Activated naive CD4-positive, alpha-beta T cell treated with anti-CD3 and anti-CD28 coated beads, Interleukin-2, amount 50 U/mL, for 24 hours (primary cell): ENCODE measurements around the gene SLC37A1.

Experiments
- H3K27ac Mint-ChIP-seq: one replicate; pipeline ENCODE4 v1.8.0; 2021; ENCODE audit warnings: mild to moderate bottlenecking, mixed read lengths
- H3K27me3 Mint-ChIP-seq: one replicate; pipeline ENCODE4 v1.8.0; 2021; ENCODE audit warnings: mixed read lengths
- H3K36me3 Mint-ChIP-seq: one replicate; pipeline ENCODE4 v1.8.0; 2021; ENCODE audit warnings: mixed read lengths
- H3K4me1 Mint-ChIP-seq: one replicate; pipeline ENCODE4 v1.8.0; 2021; ENCODE audit warnings: mixed read lengths
- H3K4me3 Mint-ChIP-seq: one replicate; pipeline ENCODE4 v1.8.0; 2021; ENCODE audit warnings: mild to moderate bottlenecking, mixed read lengths
- H3K9me3 Mint-ChIP-seq: one replicate; pipeline ENCODE4 v1.8.0; 2021; ENCODE audit warnings: mixed read lengths

SLC37A1 gene

GRCh38 chr21:42572906-42573495, 59.3 kb downstream of the SLC37A1 start:
- no peak overlapping the region for H3K4me3 Mint-ChIP-seq
- no peaks in the 10 kb centered on the region for H3K4me1 Mint-ChIP-seq
- peaks cover 7% of the 10 kb centered on the region for H3K9me3 Mint-ChIP-seq
- no peaks in the 10 kb centered on the region for H3K27me3 Mint-ChIP-seq
- H3K36me3 Mint-ChIP-seq = peaks cover 39% of the 10 kb centered on the region
- H3K27ac Mint-ChIP-seq = no peak overlapping the region

- Mint-ChIP-seq H3K27me3 (no peaks in the 10 kb centered on the region), H3K9me3 (peaks cover 7% of the 10 kb centered on the region), H3K4me3 (no peak overlapping the region), H3K36me3 (peaks cover 40% of the 10 kb centered on the region), H3K4me1 (no peaks in the 10 kb centered on the region), H3K27ac (no peak overlapping the region)
These were observed 60.8 kb downstream of the SLC37A1 start for GRCh38 chr21:42574234-42575027.

GRCh38 chr21:42575111-42575510, 61.5 kb downstream of the SLC37A1 start:
- Mint-ChIP-seq H3K27me3 (no peaks in the 10 kb centered on the region), H3K9me3 (peaks cover 7% of the 10 kb centered on the region), H3K4me1 (no peaks in the 10 kb centered on the region), H3K36me3 (peaks cover 40% of the 10 kb centered on the region), H3K4me3 (no peak overlapping the region), H3K27ac (no peak overlapping the region)

DNA sequence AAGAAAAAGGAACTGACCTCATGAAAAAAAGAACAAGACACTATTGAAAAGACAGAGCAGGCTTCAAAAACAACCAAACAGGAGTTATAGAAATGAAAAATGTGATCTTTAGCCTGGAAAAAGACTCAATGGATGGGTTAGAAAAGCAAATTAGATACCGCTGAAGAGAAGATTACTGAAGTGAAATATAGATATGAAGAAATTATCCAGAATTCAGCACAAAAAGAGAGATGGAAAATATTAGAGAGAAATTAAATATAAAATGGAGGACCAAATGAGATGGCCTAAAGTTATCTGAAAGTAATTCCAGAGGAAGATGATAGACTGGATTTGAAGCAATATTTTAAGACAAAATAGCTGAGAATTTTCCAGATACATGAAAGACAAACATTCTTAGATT, 63.0 kb downstream of the SLC37A1 start:
- peaks cover 38% of the 10 kb centered on the region for H3K36me3 Mint-ChIP-seq
- H3K4me1 Mint-ChIP-seq = no peaks in the 10 kb centered on the region
- peaks cover 7% of the 10 kb centered on the region for H3K9me3 Mint-ChIP-seq
- no peak overlapping the region for H3K4me3 Mint-ChIP-seq
- peak overlapping the region; percentile 10 for H3K27ac Mint-ChIP-seq
- no peaks in the 10 kb centered on the region for H3K27me3 Mint-ChIP-seq

DNA sequence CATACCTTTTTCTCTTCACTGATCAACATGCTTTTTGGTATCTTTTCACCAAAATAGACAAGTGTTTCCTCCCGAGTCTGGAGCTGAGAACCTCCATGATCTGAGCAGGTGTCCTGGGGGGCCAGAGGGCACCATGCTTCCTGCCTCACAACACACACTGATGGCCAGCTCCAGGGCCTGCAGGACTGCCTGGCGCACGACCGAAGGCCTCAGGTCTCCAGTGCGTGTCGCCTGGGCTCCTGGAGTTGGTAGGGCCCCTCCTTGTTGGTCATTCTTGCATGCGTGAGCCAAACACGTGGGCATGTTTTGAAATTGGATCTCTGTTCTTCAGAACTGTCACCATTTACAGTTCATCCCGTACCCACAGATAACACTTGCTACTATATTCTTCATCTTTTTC, 64.4 kb downstream of the SLC37A1 start:
- no peaks in the 10 kb centered on the region for H3K4me1 Mint-ChIP-seq
- no peak overlapping the region for H3K4me3 Mint-ChIP-seq
- H3K27me3 Mint-ChIP-seq = no peaks in the 10 kb centered on the region
- H3K27ac Mint-ChIP-seq = no peak overlapping the region
- peaks cover 35% of the 10 kb centered on the region for H3K36me3 Mint-ChIP-seq
- peaks cover 7% of the 10 kb centered on the region for H3K9me3 Mint-ChIP-seq

- Mint-ChIP-seq H3K9me3 (peaks cover 7% of the 10 kb centered on the region), H3K36me3 (peaks cover 31% of the 10 kb centered on the region), H3K27me3 (no peaks in the 10 kb centered on the region), H3K4me1 (no peaks in the 10 kb centered on the region), H3K27ac (no peak overlapping the region), H3K4me3 (no peak overlapping the region)
These were observed 65.2 kb downstream of the SLC37A1 start for GRCh38 chr21:42578761-42579415.

DNA sequence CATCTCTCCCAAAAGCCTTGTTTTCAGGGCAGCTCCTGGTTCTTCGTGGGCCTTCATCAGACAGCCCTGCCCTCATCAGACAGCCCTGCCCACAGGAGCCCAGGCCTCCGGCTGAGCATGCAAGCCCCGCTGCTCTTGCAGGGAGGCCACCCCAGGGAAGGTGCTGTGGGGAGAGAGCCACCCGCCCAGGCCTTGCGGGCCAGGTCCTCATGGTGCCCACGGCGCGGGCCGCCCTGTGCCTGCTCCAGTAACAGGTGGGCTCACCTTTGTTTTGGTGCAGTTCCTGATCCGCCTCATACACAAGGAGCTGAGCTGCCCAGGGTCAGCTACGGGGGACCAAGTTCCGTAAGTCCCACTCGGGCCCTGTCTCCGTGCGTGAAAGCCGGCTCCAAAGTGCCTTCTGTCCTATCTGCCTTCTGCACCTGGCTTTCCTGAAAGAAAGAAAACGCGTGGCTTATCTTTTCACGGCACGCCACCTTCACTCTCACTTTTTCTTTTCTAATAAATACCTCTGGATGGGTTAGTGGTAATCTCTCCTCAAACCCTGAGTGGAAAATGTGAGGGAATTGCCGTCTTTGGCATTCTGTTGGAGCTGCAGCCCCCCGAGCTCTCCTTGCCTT, 65.9 kb downstream of the SLC37A1 start:
- Mint-ChIP-seq H3K4me1 (no peaks in the 10 kb centered on the region), H3K27me3 (no peaks in the 10 kb centered on the region), H3K4me3 (no peak overlapping the region), H3K36me3 (peaks cover 31% of the 10 kb centered on the region), H3K9me3 (peaks cover 7% of the 10 kb centered on the region), H3K27ac (peak overlapping the region; percentile 41)

DNA sequence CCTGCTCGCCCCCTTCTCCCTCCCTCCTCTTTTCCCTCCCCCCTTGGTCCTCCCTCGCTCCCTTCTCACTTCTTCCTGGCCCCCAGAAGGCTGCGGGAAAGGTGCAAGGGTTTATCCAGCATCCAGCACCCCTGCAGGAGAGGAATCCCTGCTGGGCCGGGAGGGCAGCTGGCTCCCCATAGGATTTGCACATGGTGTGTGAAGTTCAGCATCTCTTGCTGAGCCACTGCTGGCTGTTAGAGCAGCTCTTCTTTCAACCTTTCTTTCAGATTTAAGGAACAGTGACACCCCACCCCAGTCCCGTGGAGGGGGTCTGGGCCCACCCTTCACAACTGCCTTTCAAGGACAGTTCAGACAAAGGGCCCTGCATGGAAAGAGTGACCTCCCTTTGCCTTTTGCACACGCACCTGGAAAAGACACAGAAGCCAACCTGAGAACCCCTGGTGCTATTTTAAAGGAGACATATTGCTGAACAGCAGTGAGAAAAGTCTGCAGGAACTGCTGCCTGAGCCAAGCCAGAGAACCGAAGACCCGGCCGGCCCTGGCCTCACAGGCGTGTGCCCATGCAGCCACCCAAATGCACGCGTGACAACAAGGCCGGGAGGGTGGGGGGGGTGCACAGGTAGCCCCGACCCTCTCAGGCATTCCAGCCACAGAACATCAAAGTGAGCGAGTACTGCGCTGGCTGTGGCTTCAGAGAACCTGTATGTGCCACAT, 66.6 kb downstream of the SLC37A1 start:
- H3K4me1 Mint-ChIP-seq = no peaks in the 10 kb centered on the region
- H3K27ac Mint-ChIP-seq = no peak overlapping the region
- peaks cover 7% of the 10 kb centered on the region for H3K9me3 Mint-ChIP-seq
- no peak overlapping the region for H3K4me3 Mint-ChIP-seq
- H3K27me3 Mint-ChIP-seq = no peaks in the 10 kb centered on the region
- peaks cover 28% of the 10 kb centered on the region for H3K36me3 Mint-ChIP-seq

- H3K9me3 Mint-ChIP-seq = peaks cover 7% of the 10 kb centered on the region
- peaks cover 23% of the 10 kb centered on the region for H3K36me3 Mint-ChIP-seq
- no peaks in the 10 kb centered on the region for H3K4me1 Mint-ChIP-seq
- no peaks in the 10 kb centered on the region for H3K27me3 Mint-ChIP-seq
- H3K27ac Mint-ChIP-seq = no peak overlapping the region
- H3K4me3 Mint-ChIP-seq = no peak overlapping the region
These were observed 67.2 kb downstream of the SLC37A1 start for GRCh38 chr21:42580793-42581321.

DNA sequence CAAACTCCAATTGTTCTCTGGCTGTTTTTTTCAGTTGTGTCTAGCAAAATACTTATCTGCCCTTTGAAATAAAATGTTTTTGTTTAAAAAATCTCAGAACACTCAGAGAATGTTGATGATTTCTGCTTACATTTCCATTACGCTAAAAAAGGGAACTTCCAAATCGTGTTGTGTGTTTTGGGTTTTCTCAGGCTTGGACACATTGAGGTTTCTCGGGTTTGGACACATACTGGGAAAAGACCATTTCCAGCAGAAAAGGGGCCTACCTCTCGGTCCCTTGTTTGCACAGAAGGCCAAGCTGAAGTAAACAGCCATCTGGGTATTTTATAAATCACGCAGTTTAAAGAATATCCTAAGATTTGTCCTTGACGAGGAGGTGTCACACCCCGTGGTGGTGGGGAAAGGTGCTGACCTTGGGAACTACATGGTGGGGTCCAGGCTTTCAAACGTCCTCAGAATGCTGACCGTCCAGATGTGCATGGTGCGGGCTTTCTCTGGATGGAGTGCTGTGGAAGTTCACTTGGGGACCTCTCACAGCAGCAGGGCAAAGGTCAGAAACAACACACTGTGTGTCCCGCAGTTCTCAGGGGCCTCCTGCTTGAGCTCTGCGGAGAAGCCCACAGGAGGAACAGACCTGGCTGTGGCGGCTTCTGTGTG, 67.8 kb downstream of the SLC37A1 start:
- Mint-ChIP-seq H3K9me3 (peaks cover 5% of the 10 kb centered on the region), H3K4me3 (no peak overlapping the region), H3K36me3 (peaks cover 18% of the 10 kb centered on the region), H3K27ac (no peak overlapping the region), H3K27me3 (no peaks in the 10 kb centered on the region), H3K4me1 (no peaks in the 10 kb centered on the region)

DNA sequence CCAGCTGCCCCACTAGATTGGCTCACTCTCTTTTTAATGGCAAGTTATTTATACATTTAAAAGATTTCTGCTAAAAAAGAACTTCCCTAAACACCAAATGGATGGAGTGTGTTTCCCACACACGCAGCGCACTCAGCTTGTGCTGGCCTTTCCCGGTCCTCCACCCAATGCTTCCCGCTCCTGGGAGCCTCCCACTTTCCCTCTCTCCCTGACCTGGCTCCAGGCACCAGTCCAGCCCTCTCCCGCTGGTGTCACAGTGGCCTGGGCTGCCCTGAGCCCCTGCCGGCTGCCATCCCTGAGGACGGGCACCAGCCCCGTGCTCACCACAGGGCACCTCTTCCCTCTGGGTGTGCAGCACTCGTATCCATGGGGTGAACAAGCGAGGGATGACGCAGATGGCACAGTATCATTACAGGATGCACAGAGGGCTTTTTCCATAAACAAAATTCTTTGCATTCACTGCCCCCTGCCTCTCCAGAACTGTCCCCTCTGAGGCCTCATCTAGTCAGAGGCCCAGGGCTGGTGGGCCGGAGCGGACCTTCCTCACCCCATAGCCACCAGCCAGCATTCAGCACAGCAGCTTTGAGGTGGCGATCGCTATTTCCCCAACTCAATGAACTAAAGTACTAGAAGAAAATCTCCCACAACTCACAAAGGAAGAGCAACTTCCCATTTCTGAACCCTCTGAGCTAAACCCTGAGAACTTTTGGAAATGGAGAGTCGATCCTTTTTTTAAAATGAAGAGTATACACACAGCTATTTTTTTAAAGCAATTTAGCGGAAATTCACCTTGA, 68.5 kb downstream of the SLC37A1 start:
- no peaks in the 10 kb centered on the region for H3K27me3 Mint-ChIP-seq
- H3K27ac Mint-ChIP-seq = no peak overlapping the region
- peaks cover 12% of the 10 kb centered on the region for H3K36me3 Mint-ChIP-seq
- H3K4me3 Mint-ChIP-seq = no peak overlapping the region
- no peaks in the 10 kb centered on the region for H3K4me1 Mint-ChIP-seq
- no peaks in the 10 kb centered on the region for H3K9me3 Mint-ChIP-seq

GRCh38 chr21:42582787-42583476, 69.3 kb downstream of the SLC37A1 start:
- peaks cover 5% of the 10 kb centered on the region for H3K36me3 Mint-ChIP-seq
- no peak overlapping the region for H3K27ac Mint-ChIP-seq
- no peak overlapping the region for H3K4me3 Mint-ChIP-seq
- no peaks in the 10 kb centered on the region for H3K4me1 Mint-ChIP-seq
- no peaks in the 10 kb centered on the region for H3K9me3 Mint-ChIP-seq
- no peaks in the 10 kb centered on the region for H3K27me3 Mint-ChIP-seq

DNA sequence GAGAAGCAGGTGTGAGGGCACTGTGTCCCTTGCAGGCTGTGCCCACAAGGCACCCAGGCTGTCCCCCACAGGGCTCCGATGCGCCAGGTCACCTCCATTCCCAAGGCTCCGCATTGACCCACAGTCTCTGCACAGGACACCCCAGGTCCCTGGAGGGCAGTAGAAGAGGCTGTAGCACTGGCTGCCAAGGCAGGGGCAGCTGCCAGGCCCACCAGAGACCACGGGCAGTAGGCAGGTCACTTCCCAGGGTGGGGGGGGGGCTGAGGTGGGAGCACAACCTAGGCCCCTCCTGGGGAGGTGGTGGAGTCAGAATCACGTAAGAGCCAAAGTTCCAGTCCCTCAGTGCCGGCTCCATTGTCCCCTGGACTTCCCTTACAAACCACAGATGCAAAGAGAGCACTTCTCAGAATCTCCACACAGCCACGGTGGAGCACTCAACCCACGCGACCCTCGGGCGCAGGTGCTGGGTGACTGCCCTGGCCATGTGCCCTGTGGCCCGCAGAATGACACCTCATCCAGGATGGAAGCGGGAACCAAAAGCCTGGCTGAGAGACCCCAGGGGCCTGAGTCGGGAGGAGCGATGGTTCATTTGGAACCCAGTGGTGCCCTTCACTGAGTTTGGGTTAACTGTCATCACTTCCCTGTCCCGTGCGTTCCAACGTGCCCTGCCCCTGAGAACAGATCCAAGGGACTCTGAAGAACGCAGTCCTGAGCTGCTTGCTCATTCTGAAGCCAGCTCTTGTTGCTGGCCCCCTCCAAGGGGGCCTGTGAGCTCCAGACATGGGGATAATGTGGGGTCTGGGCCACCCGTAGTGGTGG, 70.0 kb downstream of the SLC37A1 start:
- no peak overlapping the region for H3K27ac Mint-ChIP-seq
- no peak overlapping the region for H3K4me3 Mint-ChIP-seq
- no peaks in the 10 kb centered on the region for H3K4me1 Mint-ChIP-seq
- H3K27me3 Mint-ChIP-seq = no peaks in the 10 kb centered on the region
- H3K9me3 Mint-ChIP-seq = no peaks in the 10 kb centered on the region
- H3K36me3 Mint-ChIP-seq = no peaks in the 10 kb centered on the region
